Testis (tissue), 2 donors: ENCODE data around the gene ACCSL.

Source experiments
- POLR2A ChIP-seq: fragments of 450-650 bp; IDR thresholded peaks from one replicate; pipeline ENCODE4 v1.6.1; 2017; ENCODE audit warnings: antibody characterized with exemption, mild to moderate bottlenecking, moderate library complexity
- TF ChIP-seq, protein P1 (sequence below), 3 experiments: fragments of 450-650 bp in 2 of 3; fragments of 200-600 bp in 1 of 3; sonication (generic) in 1 of 3; IDR thresholded peaks; one replicate each; pipeline ENCODE4 v1.5.1; 2016 to 2019; ENCODE audit warnings: antibody characterized with exemption in 3 of 3, mild to moderate bottlenecking in 2 of 3, moderate library complexity in 1 of 3

DNA sequence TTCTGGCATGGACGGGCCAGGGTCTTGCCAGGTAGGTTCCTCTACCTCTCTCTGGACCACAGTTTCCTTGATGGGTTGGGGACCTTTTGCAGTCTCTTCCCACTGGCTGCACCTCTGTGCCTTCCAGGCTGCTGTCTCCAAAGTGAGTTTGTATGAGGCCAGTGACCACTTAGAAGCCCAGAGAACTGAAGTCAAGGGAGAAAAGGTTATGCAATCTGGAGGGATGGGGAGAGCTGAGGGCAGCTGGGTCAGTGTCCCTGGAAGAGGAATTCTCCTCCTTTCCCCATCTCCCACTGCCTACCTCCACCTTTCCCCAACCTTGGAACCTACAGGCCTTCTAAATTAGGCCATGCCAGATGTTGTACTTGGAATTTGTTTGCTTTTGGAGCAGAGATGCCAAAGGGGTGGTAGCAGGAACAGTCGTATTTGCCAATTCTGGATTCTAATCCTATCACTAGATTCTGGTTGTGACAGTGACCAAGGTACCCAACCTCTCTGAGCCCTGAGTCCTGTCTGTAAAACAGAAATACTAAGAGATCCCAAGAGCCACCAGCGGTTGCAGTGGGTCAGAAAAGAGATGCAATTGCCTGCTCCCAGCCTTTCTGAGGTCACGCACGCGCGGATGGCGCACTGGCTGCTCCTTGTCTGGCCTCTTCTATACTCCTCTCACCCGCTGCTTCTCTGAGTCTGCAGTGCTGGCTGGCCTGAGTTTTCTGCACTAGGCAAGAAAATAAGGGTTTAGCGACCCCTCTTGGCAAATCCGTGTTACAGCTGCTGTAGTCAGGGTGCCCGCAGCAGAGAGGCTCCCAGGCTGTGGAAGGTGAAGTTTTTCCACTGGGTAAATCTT lies 10.7 kb upstream of the ACCSL start:
- TF ChIP-seq, protein P1, sequence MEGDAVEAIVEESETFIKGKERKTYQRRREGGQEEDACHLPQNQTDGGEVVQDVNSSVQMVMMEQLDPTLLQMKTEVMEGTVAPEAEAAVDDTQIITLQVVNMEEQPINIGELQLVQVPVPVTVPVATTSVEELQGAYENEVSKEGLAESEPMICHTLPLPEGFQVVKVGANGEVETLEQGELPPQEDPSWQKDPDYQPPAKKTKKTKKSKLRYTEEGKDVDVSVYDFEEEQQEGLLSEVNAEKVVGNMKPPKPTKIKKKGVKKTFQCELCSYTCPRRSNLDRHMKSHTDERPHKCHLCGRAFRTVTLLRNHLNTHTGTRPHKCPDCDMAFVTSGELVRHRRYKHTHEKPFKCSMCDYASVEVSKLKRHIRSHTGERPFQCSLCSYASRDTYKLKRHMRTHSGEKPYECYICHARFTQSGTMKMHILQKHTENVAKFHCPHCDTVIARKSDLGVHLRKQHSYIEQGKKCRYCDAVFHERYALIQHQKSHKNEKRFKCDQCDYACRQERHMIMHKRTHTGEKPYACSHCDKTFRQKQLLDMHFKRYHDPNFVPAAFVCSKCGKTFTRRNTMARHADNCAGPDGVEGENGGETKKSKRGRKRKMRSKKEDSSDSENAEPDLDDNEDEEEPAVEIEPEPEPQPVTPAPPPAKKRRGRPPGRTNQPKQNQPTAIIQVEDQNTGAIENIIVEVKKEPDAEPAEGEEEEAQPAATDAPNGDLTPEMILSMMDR (IDR thresholded peaks at IDR 0.05): peak; percentile 71 to 82 (median 79)
- no peak for TF ChIP-seq POLR2A
